22Rv1 (cell line): Measurements from ENCODE around the gene THY1.

ENCODE experiments used
- ZFX ChIP-seq: fragments of 450-650 bp; IDR thresholded peaks from 2 replicates; pipeline ENCODE4 v1.6.1; 2017; ENCODE audit warnings: antibody characterized with exemption, borderline replicate concordance
- TF ChIP-seq, protein P1 (sequence below): fragments of 450-650 bp; IDR thresholded peaks from 2 replicates; pipeline ENCODE4 v1.5.1; 2017; ENCODE audit warnings: mild to moderate bottlenecking

DNA sequence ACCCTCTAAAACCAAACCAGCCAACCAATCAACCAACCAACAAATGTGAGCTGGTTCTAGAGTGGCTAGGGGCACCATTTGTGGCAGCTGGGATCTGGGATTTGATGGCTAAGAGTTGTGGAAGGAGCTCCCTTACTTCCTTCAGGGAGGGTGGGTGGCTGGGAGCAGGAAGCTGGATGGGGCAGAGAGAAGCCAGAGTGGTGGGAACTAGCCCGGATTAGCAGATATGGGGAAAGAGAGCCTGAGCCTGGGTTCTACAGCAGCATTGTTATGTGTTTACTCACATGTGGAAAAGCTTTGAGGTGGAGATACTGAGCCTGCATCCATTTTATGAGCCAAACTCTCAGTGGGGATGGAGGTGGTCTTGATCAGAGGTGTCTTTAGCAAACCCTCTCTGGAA, 30.9 kb upstream of the THY1 start:
- TF ChIP-seq, protein P1, sequence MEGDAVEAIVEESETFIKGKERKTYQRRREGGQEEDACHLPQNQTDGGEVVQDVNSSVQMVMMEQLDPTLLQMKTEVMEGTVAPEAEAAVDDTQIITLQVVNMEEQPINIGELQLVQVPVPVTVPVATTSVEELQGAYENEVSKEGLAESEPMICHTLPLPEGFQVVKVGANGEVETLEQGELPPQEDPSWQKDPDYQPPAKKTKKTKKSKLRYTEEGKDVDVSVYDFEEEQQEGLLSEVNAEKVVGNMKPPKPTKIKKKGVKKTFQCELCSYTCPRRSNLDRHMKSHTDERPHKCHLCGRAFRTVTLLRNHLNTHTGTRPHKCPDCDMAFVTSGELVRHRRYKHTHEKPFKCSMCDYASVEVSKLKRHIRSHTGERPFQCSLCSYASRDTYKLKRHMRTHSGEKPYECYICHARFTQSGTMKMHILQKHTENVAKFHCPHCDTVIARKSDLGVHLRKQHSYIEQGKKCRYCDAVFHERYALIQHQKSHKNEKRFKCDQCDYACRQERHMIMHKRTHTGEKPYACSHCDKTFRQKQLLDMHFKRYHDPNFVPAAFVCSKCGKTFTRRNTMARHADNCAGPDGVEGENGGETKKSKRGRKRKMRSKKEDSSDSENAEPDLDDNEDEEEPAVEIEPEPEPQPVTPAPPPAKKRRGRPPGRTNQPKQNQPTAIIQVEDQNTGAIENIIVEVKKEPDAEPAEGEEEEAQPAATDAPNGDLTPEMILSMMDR: no peak
- TF ChIP-seq ZFX: no peak
